Parathyroid adenoma (tissue), 2 donors: Measurements from ENCODE around the gene MEI1.
A peak's percentile ranks its signal among the peaks of the same experiment; 100 is the strongest.

Source experiments
- H2AFZ ChIP-seq: fragments of 300-600 bp; sonication (generic); one replicate; pipeline ENCODE4 v1.7.0; 2017; ENCODE audit warnings: antibody characterized with exemption, mild to moderate bottlenecking
- H3K27ac ChIP-seq: fragments of 300-600 bp; sonication (generic); one replicate; pipeline ENCODE4 v1.7.0; 2017
- H3K27me3 ChIP-seq: fragments of 300-600 bp; sonication (generic); one replicate; pipeline ENCODE4 v1.7.0; 2017; ENCODE audit warnings: low read length; ENCODE audit not compliant: control insufficient read depth, insufficient read depth
- H3K36me3 ChIP-seq: fragments of 300-600 bp; sonication (generic); one replicate; pipeline ENCODE4 v1.7.0; 2017; ENCODE audit warnings: low read length; ENCODE audit not compliant: control insufficient read depth, insufficient read depth
- H3K4me1 ChIP-seq: fragments of 300-600 bp; sonication (generic); one replicate; pipeline ENCODE4 v1.7.0; 2017; ENCODE audit warnings: control low read depth
- H3K4me2 ChIP-seq: fragments of 300-600 bp; sonication (generic); one replicate; pipeline ENCODE4 v1.7.0; 2017; ENCODE audit warnings: low read length
- H3K4me3 ChIP-seq: fragments of 300-600 bp; sonication (generic); one replicate; pipeline ENCODE4 v1.7.0; 2017; ENCODE audit warnings: low read depth, low read length
- H3K79me2 ChIP-seq: fragments of 300-600 bp; sonication (generic); one replicate; pipeline ENCODE4 v1.7.0; 2017; ENCODE audit warnings: control low read depth
- H3K9ac ChIP-seq: fragments of 300-600 bp; sonication (generic); one replicate; pipeline ENCODE4 v1.7.0; 2017; ENCODE audit warnings: mild to moderate bottlenecking
- H3K9me3 ChIP-seq: fragments of 300-600 bp; sonication (generic); one replicate; pipeline ENCODE4 v1.7.0; 2017; ENCODE audit warnings: low read length; ENCODE audit not compliant: control insufficient read depth
- TF ChIP-seq, protein P1 (sequence below): fragments of 300-600 bp; sonication (generic); IDR thresholded peaks from one replicate; pipeline ENCODE4 v1.7.0; 2017; ENCODE audit warnings: antibody characterized with exemption, mild to moderate bottlenecking
- donor health status: primary hyperparathyroidism.

Gene MEI1

DNA sequence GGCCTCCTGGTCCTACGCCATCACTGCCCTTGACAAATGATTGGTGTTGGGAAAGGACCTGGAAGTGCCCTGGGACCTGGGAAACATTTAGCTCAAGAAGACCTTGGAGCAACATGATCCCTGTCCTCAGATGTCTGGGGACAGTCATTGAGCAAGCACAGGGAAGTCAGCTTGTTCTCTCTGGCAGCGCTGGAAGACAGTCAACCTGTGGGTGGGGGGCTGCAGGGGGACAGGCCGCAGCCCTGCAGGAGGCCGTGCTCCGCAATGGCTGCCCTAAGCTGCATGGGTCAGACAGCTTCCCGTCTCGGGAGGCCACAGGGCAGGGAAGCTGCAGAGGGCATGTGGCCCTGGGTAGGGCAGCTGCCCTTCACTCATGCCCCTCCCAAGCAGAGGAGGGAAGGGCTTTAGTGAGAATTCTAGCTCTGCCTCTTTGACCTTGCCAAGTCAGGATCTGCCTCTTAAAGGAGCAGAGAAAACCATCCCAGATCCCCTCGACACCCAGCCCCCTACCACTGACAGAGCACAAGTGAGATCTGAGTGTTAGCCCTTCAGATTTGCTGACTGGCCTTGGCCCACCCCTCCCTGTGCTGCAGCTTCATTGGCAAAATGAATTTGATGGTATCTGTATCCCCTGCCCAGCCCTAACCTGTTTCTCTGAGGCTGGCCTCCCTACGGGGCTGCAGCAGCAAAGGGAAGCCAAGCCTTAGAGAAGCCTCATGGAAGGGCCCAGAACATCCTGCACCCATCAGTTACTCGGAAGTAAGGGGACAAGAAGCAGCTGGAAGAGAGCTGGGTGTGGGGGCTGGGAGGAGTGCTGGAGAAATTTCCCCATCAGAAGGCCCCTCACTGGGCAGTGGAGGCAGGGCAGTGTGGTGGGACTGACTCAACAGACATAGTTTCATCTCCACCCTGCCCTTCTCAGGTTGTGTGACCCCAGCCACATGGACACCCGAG, 127.4 kb downstream of the MEI1 start:
- Histone ChIP-seq H3K9me3 (no peaks in the 10 kb centered on the region), H3K36me3 (no peaks in the 10 kb centered on the region), H3K4me2 (peak overlapping the region; percentile 52), H3K9ac (no peak overlapping the region), H3K27ac (peak overlapping the region; percentile 81), H3K4me1 (peaks cover 24% of the 10 kb centered on the region), H3K27me3 (no peaks in the 10 kb centered on the region), H2AFZ (peak overlapping the region; percentile 73), H3K79me2 (no peaks in the 10 kb centered on the region), H3K4me3 (peak overlapping the region; percentile 8)
- TF ChIP-seq, protein P1, sequence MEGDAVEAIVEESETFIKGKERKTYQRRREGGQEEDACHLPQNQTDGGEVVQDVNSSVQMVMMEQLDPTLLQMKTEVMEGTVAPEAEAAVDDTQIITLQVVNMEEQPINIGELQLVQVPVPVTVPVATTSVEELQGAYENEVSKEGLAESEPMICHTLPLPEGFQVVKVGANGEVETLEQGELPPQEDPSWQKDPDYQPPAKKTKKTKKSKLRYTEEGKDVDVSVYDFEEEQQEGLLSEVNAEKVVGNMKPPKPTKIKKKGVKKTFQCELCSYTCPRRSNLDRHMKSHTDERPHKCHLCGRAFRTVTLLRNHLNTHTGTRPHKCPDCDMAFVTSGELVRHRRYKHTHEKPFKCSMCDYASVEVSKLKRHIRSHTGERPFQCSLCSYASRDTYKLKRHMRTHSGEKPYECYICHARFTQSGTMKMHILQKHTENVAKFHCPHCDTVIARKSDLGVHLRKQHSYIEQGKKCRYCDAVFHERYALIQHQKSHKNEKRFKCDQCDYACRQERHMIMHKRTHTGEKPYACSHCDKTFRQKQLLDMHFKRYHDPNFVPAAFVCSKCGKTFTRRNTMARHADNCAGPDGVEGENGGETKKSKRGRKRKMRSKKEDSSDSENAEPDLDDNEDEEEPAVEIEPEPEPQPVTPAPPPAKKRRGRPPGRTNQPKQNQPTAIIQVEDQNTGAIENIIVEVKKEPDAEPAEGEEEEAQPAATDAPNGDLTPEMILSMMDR: no peak

GRCh38 chr22:41827671-41828070, 128.4 kb downstream of the MEI1 start:
- peaks cover 24% of the 10 kb centered on the region for H3K4me1 ChIP-seq

DNA sequence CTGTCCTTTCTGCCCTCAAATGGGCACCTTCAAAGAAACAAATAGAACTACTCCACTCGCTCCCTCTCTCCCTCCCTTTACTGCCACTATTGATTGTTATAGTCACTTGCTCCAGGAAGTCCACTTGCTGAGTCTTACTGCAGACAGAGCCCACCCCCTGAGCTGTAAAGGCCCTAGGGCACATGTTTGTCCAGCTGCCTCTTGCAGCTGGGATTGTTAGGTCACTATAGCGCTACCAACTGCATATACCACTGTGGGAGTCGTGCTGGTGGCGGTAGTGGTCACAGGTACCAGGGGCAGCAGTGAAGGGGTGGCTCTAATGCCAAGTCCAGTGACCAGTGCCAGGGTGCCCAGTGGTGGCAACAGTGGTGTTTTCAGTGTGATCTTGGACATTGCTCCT, 129.2 kb downstream of the MEI1 start:
- Histone ChIP-seq H3K4me3 (no peak overlapping the region), H3K36me3 (no peaks in the 10 kb centered on the region), H2AFZ (no peak overlapping the region), H3K9me3 (no peaks in the 10 kb centered on the region), H3K4me2 (peak overlapping the region; percentile 52), H3K4me1 (peaks cover 24% of the 10 kb centered on the region), H3K27ac (peak overlapping the region; percentile 81), H3K9ac (no peak overlapping the region), H3K79me2 (no peaks in the 10 kb centered on the region), H3K27me3 (no peaks in the 10 kb centered on the region)
- TF ChIP-seq, protein P1: no peak

More at GRCh38 chr22:41827671-41828070, 128.4 kb downstream of the MEI1 start:
- Histone ChIP-seq H3K27ac (peak overlapping the region; percentile 81), H3K9me3 (no peaks in the 10 kb centered on the region), H3K36me3 (no peaks in the 10 kb centered on the region), H3K79me2 (no peaks in the 10 kb centered on the region), H2AFZ (peak overlapping the region; percentile 46), H3K4me3 (no peak overlapping the region), H3K27me3 (no peaks in the 10 kb centered on the region), H3K9ac (no peak overlapping the region), H3K4me2 (peak overlapping the region; percentile 52)
- TF ChIP-seq, protein P1: no peak

- TF ChIP-seq, protein P1: no peak
- Histone ChIP-seq H3K79me2 (no peaks in the 10 kb centered on the region), H3K9ac (no peak overlapping the region), H3K4me1 (peaks cover 24% of the 10 kb centered on the region), H3K36me3 (no peaks in the 10 kb centered on the region), H3K4me2 (no peak overlapping the region), H3K27me3 (no peaks in the 10 kb centered on the region), H3K4me3 (no peak overlapping the region), H3K27ac (no peak overlapping the region), H2AFZ (no peak overlapping the region), H3K9me3 (no peaks in the 10 kb centered on the region)
These were observed 130.9 kb downstream of the MEI1 start for GRCh38 chr22:41830174-41830573.
